G401 (cell line): Measurements from ENCODE around the gene CRISP2. TPM values are rescaled to one million over a fixed set of nuclear protein-coding genes. Genes with fewer than 3 reads are reported as not detected.
"Not testable (repeated sequence)": the region's sequence is repeated elsewhere in the genome, so short reads cannot be mapped to it uniquely, and the experiment has no call there.

Experiments used
- DNase-seq: peaks from one replicate; pipeline ENCODE4 v3.0.0-alpha.2; 2015; ENCODE audit warnings: low spot score
- in situ Hi-C: cut with HindIII; loops from 2 replicates; pipeline ENCODE4 v1.10.0; 2016; ENCODE audit warnings: low sequenced_read_pairs, mixed read lengths
- total RNA-seq: library from RNA; depleted of rRNA; stranded (reverse); fragments of >200 nt; shearing (Covaris generic); gene quantifications from 2 replicates; pipeline ENCODE4 v1.2.3, GENCODE V29; 2014; rRNA removed

CRISP2 gene
- total RNA-seq, 1 experiment from 2014 or later = not detected

- in situ Hi-C loops, DNase-seq: not testable (repeated sequence)
Observed at GRCh38 chr6:49664054-49664453, 49.3 kb downstream of the CRISP2 start.

- in situ Hi-C loops = no loop called here
- no peak for DNase-seq
Observed at GRCh38 chr6:49662892-49663261, 50.5 kb downstream of the CRISP2 start.

GRCh38 chr6:49662231-49662891, 51.0 kb downstream of the CRISP2 start:
- in situ Hi-C loops = no loop called here
- no peak for DNase-seq

GRCh38 chr6:49653942-49654341, 59.4 kb downstream of the CRISP2 start:
- no peak for DNase-seq
- in situ Hi-C loops = no loop called here

- in situ Hi-C loops = no loop called here
Observed at GRCh38 chr6:49653438-49653837, 59.9 kb downstream of the CRISP2 start.

GRCh38 chr6:49651239-49651638, 62.1 kb downstream of the CRISP2 start:
- in situ Hi-C loops = no loop called here

More at GRCh38 chr6:49653438-49653837, 59.9 kb downstream of the CRISP2 start:
- no peak for DNase-seq

GRCh38 chr6:49649988-49650387, 63.4 kb downstream of the CRISP2 start:
- no peak for DNase-seq
- in situ Hi-C loops = no loop called here

More at GRCh38 chr6:49651239-49651638, 62.1 kb downstream of the CRISP2 start:
- no peak for DNase-seq

GRCh38 chr6:49648036-49648435, 65.3 kb downstream of the CRISP2 start:
- no peak for DNase-seq
- in situ Hi-C loops = no loop called here

- in situ Hi-C loops = no loop called here
- no peak for DNase-seq
Observed at GRCh38 chr6:49647476-49647875, 65.9 kb downstream of the CRISP2 start.

GRCh38 chr6:49646942-49647341, 66.4 kb downstream of the CRISP2 start:
- DNase-seq = no peak
- in situ Hi-C loops = no loop called here

- in situ Hi-C loops = no loop called here
- DNase-seq = no peak
Observed at GRCh38 chr6:49646130-49646824, 67.1 kb downstream of the CRISP2 start.

- in situ Hi-C loops = no loop called here
- no peak for DNase-seq
Observed at GRCh38 chr6:49645139-49645538, 68.2 kb downstream of the CRISP2 start.

Other genes with a start within 250 kb of the CRISP2 start
- 0.18 TPM in 1 of 2 replicates, not detected in the other for gene GLYATL3, start 213.6 kb downstream of the CRISP2 start, total RNA-seq
- gene C6orf141, start 162.9 kb downstream of the CRISP2 start, total RNA-seq = 0.17 TPM in 1 of 2 replicates, not detected in the other
- gene RHAG, start 76.7 kb downstream of the CRISP2 start, total RNA-seq = not detected in 2 replicates
- not detected in 2 replicates for gene CRISP3, start 30.8 kb upstream of the CRISP2 start, total RNA-seq
- not detected in 2 replicates for gene PGK2, start 73.7 kb upstream of the CRISP2 start, total RNA-seq
- not detected in 2 replicates for gene CRISP1, start 153.0 kb upstream of the CRISP2 start, total RNA-seq